Esophagus squamous epithelium (tissue), 5 donors: ENCODE data around the gene ATP10B. TPM values are rescaled to one million over a fixed set of nuclear protein-coding genes. Genes with fewer than 3 reads are reported as not detected.

Experiments
- DNase-seq: peaks from one replicate; lab custom pipeline; 2025; lab: John Stamatoyannopoulos, UW
- H3K27ac ChIP-seq, 4 donors: fragments of 200-600 bp; sonication (generic); one replicate each; pipeline ENCODE4 v1.5.1; 2016 to 2019; ENCODE audit warnings: mild to moderate bottlenecking in 1 of 4
- H3K27me3 ChIP-seq, 4 donors: fragments of 200-600 bp; sonication (generic); 1 replicate in 3 of 4; 2 replicates in 1 of 4; pipeline versions ENCODE4 v1.5.1 to v1.6.0; 2017 to 2021; ENCODE audit warnings: antibody characterized with exemption in 1 of 4
- H3K36me3 ChIP-seq, 3 donors: fragments of 200-600 bp; sonication (generic); one replicate each; pipeline ENCODE4 v1.5.1; 2016 to 2019
- H3K4me1 ChIP-seq, 3 donors: fragments of 200-600 bp; sonication (generic); one replicate each; pipeline ENCODE4 v1.5.1; 2017 to 2019
- H3K4me3 ChIP-seq, 4 donors: fragments of 200-600 bp; sonication (generic); 1 replicate in 3 of 4; 2 replicates in 1 of 4; pipeline ENCODE4 v1.5.1; 2016 to 2019; ENCODE audit warnings: mild to moderate bottlenecking in 2 of 4, moderate library complexity in 1 of 4
- H3K9me3 ChIP-seq, 3 donors: fragments of 200-600 bp; sonication (generic); one replicate each; pipeline ENCODE4 v1.5.1; 2016 to 2019
- POLR2A ChIP-seq, 4 donors: fragments of 450-650 bp; IDR thresholded peaks; one replicate each; pipeline ENCODE4 v1.6.1; 2017; ENCODE audit warnings: antibody characterized with exemption in 4 of 4, mild to moderate bottlenecking in 4 of 4, moderate library complexity in 3 of 4
- WGBS, 2 donors: methylation state at CpG; one replicate each; pipeline ENCODE4 v1.1.5; 2018; 5-methylcytosine and 5-hydroxymethylcytosine counted together
- intact Hi-C: fragments of 100-400 bp; cut with DNase I; formaldehyde crosslinking; loops from one replicate; pipeline ENCODE4 v1.15.0; 2022
- total RNA-seq, 4 donors: library from RNA; depleted of rRNA; stranded (reverse); fragments of >200 nt; gene quantifications; one replicate each; pipeline ENCODE4 v1.1.0, GENCODE V29; 2016
- TF ChIP-seq, protein P1 (sequence below), 6 experiments: fragments of 450-650 bp in 4 of 6; fragments of 200-600 bp in 2 of 6; sonication (generic) in 2 of 6; IDR thresholded peaks; one replicate each; pipeline ENCODE4 v1.5.1; 2016 to 2019; ENCODE audit warnings: antibody characterized with exemption in 6 of 6, mild to moderate bottlenecking in 4 of 6, moderate library complexity in 4 of 6
- donor health status: DM: yes; HTN: yes; CAD: no.

ATP10B gene
- total RNA-seq, 4 donors from 2014 or later: 6.1 to 26.6 (median 14.4) TPM

- no peak for TF ChIP-seq POLR2A (IDR thresholded peaks at IDR 0.05)
- TF ChIP-seq, protein P1, sequence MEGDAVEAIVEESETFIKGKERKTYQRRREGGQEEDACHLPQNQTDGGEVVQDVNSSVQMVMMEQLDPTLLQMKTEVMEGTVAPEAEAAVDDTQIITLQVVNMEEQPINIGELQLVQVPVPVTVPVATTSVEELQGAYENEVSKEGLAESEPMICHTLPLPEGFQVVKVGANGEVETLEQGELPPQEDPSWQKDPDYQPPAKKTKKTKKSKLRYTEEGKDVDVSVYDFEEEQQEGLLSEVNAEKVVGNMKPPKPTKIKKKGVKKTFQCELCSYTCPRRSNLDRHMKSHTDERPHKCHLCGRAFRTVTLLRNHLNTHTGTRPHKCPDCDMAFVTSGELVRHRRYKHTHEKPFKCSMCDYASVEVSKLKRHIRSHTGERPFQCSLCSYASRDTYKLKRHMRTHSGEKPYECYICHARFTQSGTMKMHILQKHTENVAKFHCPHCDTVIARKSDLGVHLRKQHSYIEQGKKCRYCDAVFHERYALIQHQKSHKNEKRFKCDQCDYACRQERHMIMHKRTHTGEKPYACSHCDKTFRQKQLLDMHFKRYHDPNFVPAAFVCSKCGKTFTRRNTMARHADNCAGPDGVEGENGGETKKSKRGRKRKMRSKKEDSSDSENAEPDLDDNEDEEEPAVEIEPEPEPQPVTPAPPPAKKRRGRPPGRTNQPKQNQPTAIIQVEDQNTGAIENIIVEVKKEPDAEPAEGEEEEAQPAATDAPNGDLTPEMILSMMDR (IDR thresholded peaks at IDR 0.05): no peak
- WGBS, 2 donors: 86 to 89% methylated on average over 2 of the region's 2 CpGs
- Histone ChIP-seq H3K4me1 (no peaks in the 10 kb centered on the region), H3K27me3 (no peaks in the 10 kb centered on the region), H3K27ac (no peak overlapping the region), H3K9me3 (no peaks in the 10 kb centered on the region), H3K4me3 (no peak overlapping the region), H3K36me3 (no peaks in the 10 kb centered on the region)
- intact Hi-C loops: no loop called here
- DNase-seq: no peak
Observed at GRCh38 chr5:160668356-160668755, 183.7 kb downstream of the ATP10B start.

DNA sequence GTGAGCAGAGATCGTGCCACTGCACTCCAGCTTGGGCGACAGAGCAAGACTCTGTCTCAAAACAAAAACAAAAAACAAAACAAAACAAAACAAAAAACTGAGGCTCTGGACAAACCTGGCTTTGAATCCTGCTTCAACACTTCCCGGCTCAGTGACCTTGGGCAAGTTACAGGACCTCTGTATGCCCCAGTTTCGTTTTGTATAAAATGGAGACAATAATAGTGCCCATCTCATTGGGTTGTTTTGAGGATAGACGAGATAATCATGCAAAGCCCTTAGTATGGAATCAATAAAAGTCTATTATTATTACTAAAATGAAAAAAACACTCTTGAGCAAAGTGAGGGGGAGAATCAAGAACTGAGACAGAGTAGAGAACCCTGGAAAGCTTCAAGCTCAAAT is 184.9 kb downstream of the ATP10B start:
- 71 to 76% methylated on average over 5 of the region's 5 CpGs for WGBS, 2 donors
- TF ChIP-seq, protein P1 (IDR thresholded peaks at IDR 0.05): no peak
- no peak for TF ChIP-seq POLR2A (IDR thresholded peaks at IDR 0.05)
- Histone ChIP-seq H3K9me3 (no peaks in the 10 kb centered on the region), H3K27me3 (no peaks in the 10 kb centered on the region), H3K36me3 (no peaks in the 10 kb centered on the region), H3K4me1 (no peaks in the 10 kb centered on the region), H3K27ac (no peak overlapping the region), H3K4me3 (no peak overlapping the region)
- intact Hi-C loops: no loop called here
- DNase-seq: no peak

- Histone ChIP-seq H3K27me3 (no peaks in the 10 kb centered on the region), H3K4me1 (no peaks in the 10 kb centered on the region), H3K27ac (no peak overlapping the region), H3K4me3 (no peak overlapping the region), H3K9me3 (no peaks in the 10 kb centered on the region), H3K36me3 (no peaks in the 10 kb centered on the region)
- intact Hi-C loops: no loop called here
- no peak for TF ChIP-seq POLR2A (IDR thresholded peaks at IDR 0.05)
- TF ChIP-seq, protein P1 (IDR thresholded peaks at IDR 0.05): no peak
- 57 to 66% methylated on average over 3 of the region's 3 CpGs for WGBS, 2 donors
- DNase-seq: no peak
Observed at GRCh38 chr5:160665460-160665859, 186.6 kb downstream of the ATP10B start.

GRCh38 chr5:160660132-160660531 is 191.9 kb downstream of the ATP10B start:
- Histone ChIP-seq H3K27me3 (no peaks in the 10 kb centered on the region), H3K4me1 (no peaks in the 10 kb centered on the region), H3K36me3 (no peaks in the 10 kb centered on the region), H3K9me3 (no peaks in the 10 kb centered on the region), H3K4me3 (no peak overlapping the region), H3K27ac (no peak overlapping the region)
- no peak for DNase-seq
- intact Hi-C loops: no loop called here
- WGBS, 2 donors: 61 to 67% methylated on average over 1 of the region's 1 CpG
- TF ChIP-seq, protein P1 (IDR thresholded peaks at IDR 0.05): no peak
- no peak for TF ChIP-seq POLR2A (IDR thresholded peaks at IDR 0.05)

GRCh38 chr5:160657622-160658458 is 194.2 kb downstream of the ATP10B start:
- Histone ChIP-seq H3K27me3 (no peaks in the 10 kb centered on the region), H3K27ac (no peak overlapping the region), H3K4me3 (no peak overlapping the region), H3K36me3 (no peaks in the 10 kb centered on the region), H3K4me1 (no peaks in the 10 kb centered on the region), H3K9me3 (no peaks in the 10 kb centered on the region)
- intact Hi-C loops: no loop called here
- 43 to 55% methylated on average over 5 of the region's 5 CpGs for WGBS, 2 donors
- no peak for DNase-seq
- TF ChIP-seq, protein P1 (IDR thresholded peaks at IDR 0.05): no peak
- TF ChIP-seq POLR2A (IDR thresholded peaks at IDR 0.05): no peak
